Stimulated activated naive CD8-positive, alpha-beta T cell treated with anti-CD3 and anti-CD28 coated beads, Interleukin-15, amount 100 ng/mL, for 72 hours (primary cell): ENCODE results near the gene OR6K6.

Source experiments
- ATAC-seq: fragments of 150-1000 bp; cut with Tn5 transposase; 2 replicates; pipeline ENCODE4 v1.10.0; 2021; ENCODE audit warnings: mild to moderate bottlenecking, moderate library complexity
- DNase-seq, 2 donors: peaks; one replicate each; pipeline ENCODE4 v3.0.0; 2021 to 2022
- H3K27ac Mint-ChIP-seq, 2 donors: one replicate each; pipeline ENCODE4 v1.8.0; 2022; ENCODE audit warnings: mild to moderate bottlenecking in 2 of 2, mixed read lengths in 2 of 2, moderate library complexity in 2 of 2
- H3K27me3 Mint-ChIP-seq: one replicate; pipeline ENCODE4 v1.8.0; 2022; ENCODE audit warnings: mixed read lengths
- H3K4me1 Mint-ChIP-seq: one replicate; pipeline ENCODE4 v1.8.0; 2022; ENCODE audit warnings: mild to moderate bottlenecking, mixed read lengths
- H3K4me3 Mint-ChIP-seq, 2 donors: one replicate each; pipeline ENCODE4 v1.8.0; 2022; ENCODE audit warnings: mild to moderate bottlenecking in 2 of 2, mixed read lengths in 2 of 2, moderate library complexity in 1 of 2
- H3K9me3 Mint-ChIP-seq, 2 donors: one replicate each; pipeline ENCODE4 v1.8.0; 2022; ENCODE audit warnings: mixed read lengths in 2 of 2

Gene OR6K6, protein sequence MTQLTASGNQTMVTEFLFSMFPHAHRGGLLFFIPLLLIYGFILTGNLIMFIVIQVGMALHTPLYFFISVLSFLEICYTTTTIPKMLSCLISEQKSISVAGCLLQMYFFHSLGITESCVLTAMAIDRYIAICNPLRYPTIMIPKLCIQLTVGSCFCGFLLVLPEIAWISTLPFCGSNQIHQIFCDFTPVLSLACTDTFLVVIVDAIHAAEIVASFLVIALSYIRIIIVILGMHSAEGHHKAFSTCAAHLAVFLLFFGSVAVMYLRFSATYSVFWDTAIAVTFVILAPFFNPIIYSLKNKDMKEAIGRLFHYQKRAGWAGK

DNA sequence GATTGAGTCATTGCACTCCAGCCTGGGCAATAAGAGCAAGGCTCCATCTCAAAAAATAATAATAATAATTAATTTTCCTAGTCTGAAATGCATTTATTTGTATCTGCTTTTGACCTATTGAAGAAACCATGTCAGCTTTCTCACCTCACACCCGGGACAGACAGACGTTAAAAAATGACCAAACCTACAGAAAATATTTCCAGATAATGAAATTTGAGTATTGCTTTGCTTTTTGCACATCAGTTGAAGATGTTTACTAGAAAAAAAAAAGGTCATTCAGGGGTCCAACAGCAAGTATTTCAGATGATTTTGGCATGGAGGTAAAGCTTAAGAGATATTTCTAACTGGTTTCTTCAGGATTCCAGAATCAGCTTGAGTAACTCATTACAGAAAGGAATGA is at the start of gene OR6K6:
TSS of gene OR6K6 (plus strand) at position 301 of the 400 bp plus-strand sequence. CDS start 168 bp downstream, outside the sequence.
- ATAC-seq (no peak), DNase-seq (no peak)
- Mint-ChIP-seq H3K27me3 (peaks cover 27% of the 10 kb centered on the region), H3K4me3 (no peak within 1 kb of the TSS), H3K9me3 (peaks cover 0 to 4% of the 10 kb centered on the region in 2 donors), H3K4me1 (no peaks in the 10 kb centered on the region), H3K27ac (no peak within 1 kb of the TSS)

DNA sequence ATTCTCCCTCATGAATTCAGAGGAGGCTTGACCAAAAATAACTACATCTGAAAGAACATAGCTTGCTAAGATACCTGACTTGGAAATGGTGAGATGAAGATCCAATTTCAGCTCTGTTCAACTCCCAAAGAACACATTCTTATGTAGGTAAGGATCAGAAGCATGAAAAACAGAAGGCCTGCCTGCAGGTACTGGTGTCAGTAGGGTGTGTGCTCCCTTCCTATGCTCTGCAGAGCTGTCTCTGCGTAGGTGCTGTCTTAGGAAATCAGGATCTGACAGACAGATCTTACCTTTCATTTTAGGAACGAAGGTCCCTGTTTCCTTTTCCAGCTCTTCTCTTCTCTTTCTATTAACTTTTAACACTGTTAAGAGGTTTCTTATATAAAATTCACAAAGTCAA is 48.4 kb upstream of the OR6K6 start:
- DNase-seq, result no peak
- H3K4me1 Mint-ChIP-seq, result no peaks in the 10 kb centered on the region
- H3K27me3 Mint-ChIP-seq, result peaks cover 1% of the 10 kb centered on the region
- no peak overlapping the region for H3K27ac Mint-ChIP-seq
- no peaks in the 10 kb centered on the region for H3K9me3 Mint-ChIP-seq
- ATAC-seq, result no peak
- no peak overlapping the region for H3K4me3 Mint-ChIP-seq

DNA sequence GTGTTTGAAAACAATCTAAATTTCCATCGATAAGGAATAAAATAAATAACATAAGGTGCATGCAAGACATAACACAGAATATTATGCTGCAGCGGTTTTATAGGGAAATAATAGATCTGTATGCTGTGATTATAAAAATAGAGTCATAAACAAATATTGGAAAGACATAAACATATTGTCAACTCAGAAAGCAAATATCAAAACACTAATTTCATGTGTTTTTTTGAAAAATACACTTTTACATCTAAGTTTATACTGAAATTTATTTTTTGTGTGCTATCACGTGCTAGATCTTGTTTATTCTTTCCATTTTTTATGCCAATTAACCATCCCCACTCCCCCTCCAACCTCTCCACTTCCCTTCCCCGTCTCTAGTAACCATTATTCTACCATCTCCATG is 43.4 kb upstream of the OR6K6 start:
- ATAC-seq, result no peak

GRCh38 chr1:158714754-158715153 is 39.8 kb upstream of the OR6K6 start:
- H3K27ac Mint-ChIP-seq, result no peak overlapping the region

More for the DNA sequence above, 43.4 kb upstream of the OR6K6 start:
- DNase-seq, result no peak
- Mint-ChIP-seq H3K4me1 (no peaks in the 10 kb centered on the region), H3K27ac (no peak overlapping the region), H3K9me3 (no peaks in the 10 kb centered on the region), H3K4me3 (no peak overlapping the region), H3K27me3 (peaks cover 21% of the 10 kb centered on the region)

GRCh38 chr1:158716335-158716734 is 38.2 kb upstream of the OR6K6 start:
- ATAC-seq (peak; percentile 76), DNase-seq (no peak)
- Mint-ChIP-seq H3K4me3 (no peak overlapping the region), H3K4me1 (no peaks in the 10 kb centered on the region), H3K27me3 (peaks cover 25% of the 10 kb centered on the region), H3K27ac (no peak overlapping the region), H3K9me3 (no peaks in the 10 kb centered on the region)

More at GRCh38 chr1:158714754-158715153, 39.8 kb upstream of the OR6K6 start:
- Mint-ChIP-seq H3K4me1 (no peaks in the 10 kb centered on the region), H3K4me3 (no peak overlapping the region), H3K9me3 (no peaks in the 10 kb centered on the region), H3K27me3 (peaks cover 21% of the 10 kb centered on the region)
- ATAC-seq (no peak), DNase-seq (no peak)

- DNase-seq (no peak), ATAC-seq (no peak)
- peaks cover 14% of the 10 kb centered on the region for H3K27me3 Mint-ChIP-seq
- no peak overlapping the region for H3K4me3 Mint-ChIP-seq
- H3K27ac Mint-ChIP-seq, result no peak overlapping the region
- H3K4me1 Mint-ChIP-seq, result no peaks in the 10 kb centered on the region
- no peaks in the 10 kb centered on the region for H3K9me3 Mint-ChIP-seq
Measured at GRCh38 chr1:158717344-158717743, 37.2 kb upstream of the OR6K6 start.

- Mint-ChIP-seq H3K9me3 (no peaks in the 10 kb centered on the region), H3K4me1 (no peaks in the 10 kb centered on the region), H3K4me3 (no peak overlapping the region), H3K27ac (no peak overlapping the region), H3K27me3 (peaks cover 18% of the 10 kb centered on the region)
- DNase-seq (no peak), ATAC-seq (no peak)
Measured at GRCh38 chr1:158719664-158720063, 34.9 kb upstream of the OR6K6 start.

GRCh38 chr1:158720620-158721019 is 33.9 kb upstream of the OR6K6 start, which contains the start of gene OR6K3:
Gene OR6K3, minus strand, starts transcription at chr1:158720720. Its CDS starts 2,605 bp downstream, at chr1:158718115.
- H3K4me3 Mint-ChIP-seq, result no peak within 1 kb of the TSS

GRCh38 chr1:158724442-158724841 is 30.1 kb upstream of the OR6K6 start:
- ATAC-seq (no peak), DNase-seq (no peak)
- Mint-ChIP-seq H3K9me3 (no peaks in the 10 kb centered on the region), H3K4me1 (no peaks in the 10 kb centered on the region), H3K27me3 (peaks cover 23% of the 10 kb centered on the region), H3K27ac (no peak overlapping the region), H3K4me3 (no peak overlapping the region)

More at GRCh38 chr1:158720620-158721019, 33.9 kb upstream of the OR6K6 start, which contains the start of gene OR6K3:
- Mint-ChIP-seq H3K27ac (no peak within 1 kb of the TSS), H3K27me3 (peaks cover 15% of the 10 kb centered on the region), H3K9me3 (no peaks in the 10 kb centered on the region), H3K4me1 (no peaks in the 10 kb centered on the region)
- DNase-seq (no peak), ATAC-seq (no peak)

DNA sequence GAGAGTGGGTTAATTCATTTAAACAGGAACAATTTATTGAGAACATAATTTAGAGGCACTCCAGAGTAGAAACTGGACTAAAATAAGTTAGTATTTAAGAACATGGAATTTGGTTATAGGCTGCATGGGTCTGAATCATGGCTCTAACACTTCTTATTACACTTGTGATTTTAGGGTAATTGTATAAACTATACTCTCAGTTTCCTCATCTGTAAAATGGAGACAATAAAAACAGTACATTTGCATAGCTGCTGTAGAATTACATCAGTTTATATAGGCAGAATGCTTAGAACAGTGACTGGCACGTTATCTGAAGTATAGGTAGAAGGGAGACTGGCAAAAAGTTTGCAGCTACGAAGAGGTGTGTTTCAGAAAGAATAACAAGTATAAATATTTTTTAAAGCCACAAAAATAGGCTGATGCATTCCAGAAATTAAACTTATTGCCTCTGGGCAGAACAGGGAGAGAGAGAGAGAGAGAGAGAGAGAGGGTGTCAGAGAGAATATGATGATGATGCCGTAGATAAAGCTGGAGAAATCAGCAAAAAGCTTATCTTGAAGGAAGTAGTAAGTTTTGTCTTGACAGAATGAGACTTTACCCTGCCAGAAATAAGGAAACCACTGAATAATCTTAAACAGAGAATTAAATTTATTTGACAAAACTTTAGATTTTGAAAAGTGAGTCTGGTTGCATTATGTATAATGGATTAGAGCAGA is 25.9 kb upstream of the OR6K6 start:
- DNase-seq (no peak), ATAC-seq (no peak)
- H3K27me3 Mint-ChIP-seq, result peaks cover 16% of the 10 kb centered on the region
- H3K4me3 Mint-ChIP-seq, result no peak overlapping the region
- no peaks in the 10 kb centered on the region for H3K9me3 Mint-ChIP-seq
- H3K4me1 Mint-ChIP-seq, result no peaks in the 10 kb centered on the region
- no peak overlapping the region for H3K27ac Mint-ChIP-seq

DNA sequence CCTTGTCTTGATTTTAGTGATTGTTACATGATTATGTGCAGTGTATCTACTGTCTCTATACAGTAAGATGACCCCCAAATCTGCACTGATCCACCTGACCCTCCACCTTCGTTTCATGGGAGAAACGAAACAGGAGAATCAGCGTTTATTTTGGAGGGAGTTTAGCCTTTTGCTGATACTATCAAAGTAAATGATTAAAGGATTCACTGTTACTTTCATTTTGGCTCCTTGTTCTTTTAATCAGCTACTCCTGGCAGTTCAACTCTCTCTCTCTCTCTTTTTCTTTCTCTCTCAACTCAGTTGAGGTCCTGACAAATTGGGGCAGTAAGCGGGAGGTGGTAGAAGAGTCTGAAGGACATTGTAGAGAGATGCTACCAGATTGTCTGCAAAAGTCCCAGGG is 24.1 kb upstream of the OR6K6 start:
- Mint-ChIP-seq H3K27me3 (peaks cover 14% of the 10 kb centered on the region), H3K4me1 (no peaks in the 10 kb centered on the region), H3K4me3 (no peak overlapping the region), H3K9me3 (no peaks in the 10 kb centered on the region), H3K27ac (no peak overlapping the region)
- ATAC-seq (no peak), DNase-seq (no peak)

- ATAC-seq (no peak), DNase-seq (no peak)
- Mint-ChIP-seq H3K4me1 (no peaks in the 10 kb centered on the region), H3K9me3 (no peaks in the 10 kb centered on the region), H3K4me3 (no peak overlapping the region), H3K27ac (no peak overlapping the region), H3K27me3 (peaks cover 14% of the 10 kb centered on the region)
Measured at GRCh38 chr1:158731707-158732106, 22.8 kb upstream of the OR6K6 start.

DNA sequence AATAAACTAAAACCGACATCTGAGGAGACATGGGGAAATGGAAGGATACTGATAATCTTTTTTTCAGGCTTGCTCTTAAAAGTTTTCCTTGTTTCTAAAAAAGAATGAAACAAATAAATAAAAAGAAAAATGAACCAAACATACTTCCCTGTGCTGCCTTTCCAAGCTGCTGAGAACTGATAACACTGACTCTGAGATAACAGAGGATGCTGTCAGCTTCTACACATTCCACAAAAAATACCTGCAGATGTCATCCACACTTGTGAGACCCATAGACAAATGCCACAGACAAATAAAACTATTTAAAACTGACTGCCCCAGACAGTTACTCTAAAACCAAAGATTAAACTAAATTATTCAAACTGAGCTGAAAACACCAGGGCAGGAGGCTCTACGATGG is 22.0 kb upstream of the OR6K6 start:
- H3K4me3 Mint-ChIP-seq, result no peak overlapping the region
- no peaks in the 10 kb centered on the region for H3K4me1 Mint-ChIP-seq
- DNase-seq, result no peak
- H3K27me3 Mint-ChIP-seq, result peaks cover 18% of the 10 kb centered on the region
- ATAC-seq, result no peak
- H3K9me3 Mint-ChIP-seq, result no peaks in the 10 kb centered on the region
- no peak overlapping the region for H3K27ac Mint-ChIP-seq

DNA sequence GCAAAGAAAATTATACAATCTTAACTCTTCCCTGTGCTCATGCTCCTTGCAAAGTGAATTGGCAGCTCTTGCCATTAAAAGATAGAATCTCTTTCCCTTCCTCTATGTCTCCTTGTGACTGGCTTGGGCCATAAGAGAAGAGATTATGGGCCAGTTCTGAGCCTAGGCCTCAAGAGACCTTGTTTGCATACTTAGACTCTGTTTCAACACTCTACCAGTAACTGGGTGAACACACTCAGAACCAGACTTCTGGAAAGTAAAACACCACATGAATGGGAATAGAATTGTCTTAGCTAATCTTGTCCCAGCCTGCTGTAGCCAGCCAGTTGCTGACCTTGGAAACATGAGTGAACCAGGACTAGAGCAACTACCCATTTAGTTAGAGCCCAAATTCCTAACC is 18.7 kb upstream of the OR6K6 start:
- Mint-ChIP-seq H3K27ac (no peak overlapping the region), H3K9me3 (no peaks in the 10 kb centered on the region)

GRCh38 chr1:158752155-158752712 is 2.3 kb upstream of the OR6K6 start:
- peaks cover 0 to 4% of the 10 kb centered on the region in 2 donors for H3K9me3 Mint-ChIP-seq
- H3K4me3 Mint-ChIP-seq, result no peak overlapping the region
- DNase-seq (no peak), ATAC-seq (no peak)
- peaks cover 27% of the 10 kb centered on the region for H3K27me3 Mint-ChIP-seq
- H3K27ac Mint-ChIP-seq, result no peak overlapping the region
- no peaks in the 10 kb centered on the region for H3K4me1 Mint-ChIP-seq

More for the DNA sequence above, 18.7 kb upstream of the OR6K6 start:
- ATAC-seq, result no peak
- Mint-ChIP-seq H3K4me3 (no peak overlapping the region), H3K4me1 (no peaks in the 10 kb centered on the region), H3K27me3 (peaks cover 23% of the 10 kb centered on the region)
- DNase-seq, result no peak
